Stimulated activated CD8-positive, alpha-beta memory T cell treated with anti-CD3 and anti-CD28 coated beads, Interleukin-4, amount 100 ng/mL, for 1 hour (primary cell): ENCODE data around the gene MBD4.
"Not testable (repeated sequence)": the region's sequence is repeated elsewhere in the genome, so short reads cannot be mapped to it uniquely, and the experiment has no call there.

ENCODE experiments used
- DNase-seq, 2 donors: peaks; one replicate each; pipeline ENCODE4 v3.0.0-alpha.2; 2020; ENCODE audit warnings: low read depth in 2 of 2, low spot score in 1 of 2

The MBD4 gene

DNA sequence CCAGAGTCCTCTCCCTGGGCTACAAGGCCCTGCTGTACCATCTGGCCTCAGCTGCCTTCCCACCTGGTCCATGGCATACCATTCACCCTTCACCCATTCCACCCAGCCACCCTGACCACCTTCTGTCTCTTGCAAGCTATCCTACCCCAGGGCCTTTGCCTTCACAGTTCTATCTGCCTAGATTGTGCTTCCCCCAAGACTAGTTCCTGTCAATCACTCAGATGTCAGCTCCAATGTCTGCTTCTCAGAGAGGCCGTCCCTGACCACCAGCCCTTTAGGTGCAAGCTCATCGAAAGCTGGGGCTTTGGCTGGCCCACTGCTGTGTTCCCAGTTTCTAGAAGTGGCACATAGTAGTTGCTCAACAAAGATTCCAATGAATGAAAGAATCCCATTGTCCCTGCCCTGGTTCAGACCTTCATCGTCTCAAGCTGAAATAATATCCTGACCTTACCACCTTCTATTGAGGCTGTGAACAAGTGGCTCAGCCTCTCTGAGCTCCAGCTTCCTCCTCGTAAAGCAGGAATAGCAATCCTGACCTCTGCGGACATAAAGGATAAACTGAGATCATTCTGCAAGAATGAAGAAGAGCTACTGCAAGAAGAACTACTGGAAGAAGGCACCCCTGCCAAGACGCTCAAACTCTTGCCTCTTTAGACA lies 27.1 kb downstream of the MBD4 start:
- DNase-seq, result no peak

DNA sequence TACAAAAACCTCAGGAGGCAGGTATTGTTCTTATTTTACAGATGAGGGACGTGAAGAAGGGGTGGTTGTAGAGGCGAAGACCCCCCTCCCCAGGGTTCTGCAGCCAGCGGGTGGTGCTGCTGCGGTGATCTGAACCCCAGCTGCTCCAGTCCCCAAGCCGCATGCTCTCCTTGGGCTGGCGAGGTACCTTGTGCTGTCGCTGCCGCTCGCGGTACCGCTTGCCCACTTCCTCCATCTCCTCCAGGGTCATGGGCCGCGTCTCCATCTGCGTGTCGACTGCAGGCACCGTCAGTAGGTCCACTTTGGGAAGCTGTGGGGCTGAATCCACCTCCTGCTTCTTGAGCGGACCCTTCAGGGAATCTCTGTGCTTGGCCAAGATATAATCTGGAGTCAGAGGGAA lies 28.8 kb downstream of the MBD4 start:
- DNase-seq, result no peak

DNA sequence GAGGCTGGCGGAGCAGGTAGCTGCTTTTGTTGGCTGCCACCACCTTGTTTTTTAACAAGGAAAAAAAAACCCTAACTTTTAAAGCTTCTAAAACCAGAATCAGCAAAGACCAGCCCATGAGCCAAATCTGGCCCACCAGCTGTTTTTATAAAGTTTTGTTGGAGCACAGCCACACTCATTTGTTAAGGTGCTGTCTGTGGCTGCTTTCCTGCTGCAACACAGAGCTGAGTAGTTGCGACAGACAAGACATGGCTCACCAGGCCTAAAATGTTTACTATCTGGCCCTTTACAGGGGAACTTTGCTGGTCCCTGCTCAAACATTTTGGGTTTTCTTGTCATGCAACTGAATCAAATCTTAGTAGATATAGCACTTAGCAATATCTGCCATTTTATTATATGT lies 30.2 kb downstream of the MBD4 start:
- DNase-seq, result no peak

DNA sequence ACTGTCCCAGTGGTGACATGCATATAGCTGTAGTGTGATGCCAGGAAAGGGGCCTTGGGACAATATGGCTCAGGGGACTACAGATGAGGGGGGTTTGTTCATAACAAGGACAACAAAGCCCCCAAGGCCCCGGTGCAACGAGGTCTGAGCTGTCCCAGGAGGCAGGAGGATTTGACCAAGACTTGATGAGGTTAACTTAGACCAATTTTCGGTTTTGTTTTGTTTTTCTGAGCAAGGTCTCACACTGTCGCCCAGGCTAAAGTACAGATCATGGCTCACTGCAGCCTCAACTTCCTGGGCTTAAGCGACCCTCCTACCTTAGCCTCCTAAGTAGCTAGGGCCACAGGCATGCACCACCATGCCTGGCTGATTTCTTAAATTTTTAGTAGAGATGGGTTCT lies 35.1 kb downstream of the MBD4 start:
- no peak for DNase-seq

DNA sequence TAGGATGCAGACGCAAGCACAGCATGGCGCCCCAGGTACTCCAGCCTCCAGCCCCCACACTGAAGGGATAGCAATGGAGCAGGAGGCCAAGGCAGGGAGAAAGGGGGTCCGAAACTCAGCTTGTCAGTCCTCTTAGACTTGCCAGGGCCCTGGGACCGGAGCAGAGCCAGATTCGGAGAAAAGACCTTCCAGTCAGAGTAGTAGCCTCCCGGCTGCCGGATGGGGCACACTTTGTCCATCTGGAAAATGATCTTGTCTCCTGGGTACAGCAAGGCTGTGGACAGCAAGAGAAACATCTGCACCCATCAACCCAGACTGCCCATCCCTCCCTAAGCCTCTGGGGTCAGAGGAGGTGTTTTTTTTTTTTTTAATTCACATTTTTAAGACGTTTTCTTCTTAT lies 35.6 kb downstream of the MBD4 start:
- no peak for DNase-seq

GRCh38 chr3:129403450-129403849 lies 36.3 kb downstream of the MBD4 start:
- DNase-seq, result no peak

DNA sequence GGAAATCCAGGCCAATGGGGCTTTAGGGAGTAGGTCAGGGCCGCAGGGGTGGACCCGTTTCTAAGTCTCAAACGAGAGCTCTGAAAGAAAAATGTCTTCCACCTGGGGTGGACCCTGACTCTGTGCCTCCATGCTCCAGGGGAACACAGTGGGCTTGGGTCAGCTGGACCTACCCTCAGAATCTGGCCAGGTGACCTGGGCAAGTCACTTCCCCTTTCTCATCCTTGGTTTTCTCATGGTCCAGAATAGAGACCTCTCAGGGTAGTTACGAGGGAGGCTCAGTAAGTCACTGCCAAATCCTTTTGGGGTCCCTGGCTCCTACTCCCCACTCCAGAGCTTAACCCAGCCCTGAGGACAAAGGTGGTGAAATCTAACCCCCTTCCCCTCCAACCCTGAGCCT lies 37.1 kb downstream of the MBD4 start:
- DNase-seq, result no peak

- no peak for DNase-seq
Observed at GRCh38 chr3:129402210-129402609, 37.5 kb downstream of the MBD4 start.

DNA sequence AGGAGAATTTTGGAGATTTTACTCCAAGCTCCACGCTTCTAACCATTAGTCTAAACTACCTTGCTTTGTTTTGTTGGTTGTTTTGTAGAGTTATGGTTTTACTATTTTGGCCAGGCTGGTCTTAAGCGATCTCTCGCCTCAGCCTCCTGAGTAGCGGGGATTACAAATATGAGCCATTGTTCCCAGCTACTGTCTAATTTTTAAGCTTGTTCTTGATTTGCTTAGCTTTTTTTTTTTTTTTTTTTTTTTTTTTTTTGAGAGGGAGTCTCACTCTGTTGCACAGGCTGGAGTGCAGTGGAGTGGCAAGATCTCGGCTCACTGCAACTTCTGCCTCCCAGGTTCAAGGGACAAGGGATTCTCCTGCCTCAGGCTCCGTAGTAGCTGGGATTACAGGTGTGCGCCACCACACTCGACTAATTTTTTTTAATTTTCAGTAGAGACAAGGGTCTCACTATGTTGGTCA lies 39.8 kb downstream of the MBD4 start:
- no peak for DNase-seq

DNA sequence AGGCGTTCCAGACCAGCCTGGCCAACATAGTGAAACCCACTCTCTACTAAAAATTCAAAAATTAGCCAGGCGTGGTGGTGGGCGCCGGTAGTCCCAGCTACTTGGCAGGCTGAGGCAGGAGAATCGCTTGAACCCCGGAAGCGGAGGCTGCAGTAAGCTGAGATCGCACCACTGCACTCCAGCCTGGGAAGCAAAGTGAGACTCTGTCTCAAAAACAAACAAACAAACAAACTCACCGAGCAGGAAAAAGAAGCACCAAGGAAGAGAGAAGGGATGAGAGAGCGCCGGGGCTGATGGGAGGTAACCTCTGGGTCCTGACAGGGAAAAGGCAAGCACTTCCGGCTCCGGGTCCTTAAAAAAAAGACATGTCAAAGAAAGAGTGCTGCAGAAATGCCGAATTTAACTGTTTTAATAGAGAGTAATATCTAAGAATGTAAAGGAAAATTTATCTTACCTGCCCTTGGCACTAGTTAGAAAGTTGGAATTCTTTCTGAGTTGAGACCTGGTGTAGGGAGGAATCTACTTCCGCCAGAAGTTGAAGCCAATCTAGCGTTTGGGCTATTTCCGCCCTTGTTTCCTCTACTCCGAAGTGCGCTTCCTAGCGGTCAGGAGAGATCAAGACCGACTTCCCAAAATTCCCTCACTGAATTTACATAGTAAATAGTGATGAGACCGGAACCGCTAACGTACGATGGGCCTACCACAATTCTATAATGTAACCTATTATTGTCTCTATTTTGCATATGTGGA lies 40.4 kb downstream of the MBD4 start:
- DNase-seq, result peak; percentile 38 to 41

- no peak for DNase-seq
Observed at GRCh38 chr3:129398803-129399144, 41.0 kb downstream of the MBD4 start.

GRCh38 chr3:129393760-129394564 lies 45.8 kb downstream of the MBD4 start:
- not testable (repeated sequence) for DNase-seq

DNA sequence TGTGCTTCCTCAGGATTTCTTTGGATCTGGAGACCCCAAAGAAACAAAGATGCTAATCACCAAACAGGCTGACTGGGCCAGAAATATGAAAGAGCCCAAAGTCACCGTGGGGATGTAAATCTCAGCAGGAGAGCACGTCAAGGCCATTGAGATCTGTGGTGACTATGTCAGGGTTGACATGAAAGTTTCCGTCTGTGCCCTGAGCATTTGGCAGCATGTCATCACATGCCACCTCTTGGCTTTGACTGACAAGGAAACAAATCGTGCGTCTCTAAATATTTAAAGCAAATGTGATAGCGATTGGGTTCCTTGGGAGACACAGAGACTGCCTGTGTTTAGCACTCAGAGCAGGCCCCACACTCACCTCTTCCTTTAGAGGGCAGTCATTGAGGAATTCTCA lies 46.5 kb downstream of the MBD4 start:
- no peak for DNase-seq

DNA sequence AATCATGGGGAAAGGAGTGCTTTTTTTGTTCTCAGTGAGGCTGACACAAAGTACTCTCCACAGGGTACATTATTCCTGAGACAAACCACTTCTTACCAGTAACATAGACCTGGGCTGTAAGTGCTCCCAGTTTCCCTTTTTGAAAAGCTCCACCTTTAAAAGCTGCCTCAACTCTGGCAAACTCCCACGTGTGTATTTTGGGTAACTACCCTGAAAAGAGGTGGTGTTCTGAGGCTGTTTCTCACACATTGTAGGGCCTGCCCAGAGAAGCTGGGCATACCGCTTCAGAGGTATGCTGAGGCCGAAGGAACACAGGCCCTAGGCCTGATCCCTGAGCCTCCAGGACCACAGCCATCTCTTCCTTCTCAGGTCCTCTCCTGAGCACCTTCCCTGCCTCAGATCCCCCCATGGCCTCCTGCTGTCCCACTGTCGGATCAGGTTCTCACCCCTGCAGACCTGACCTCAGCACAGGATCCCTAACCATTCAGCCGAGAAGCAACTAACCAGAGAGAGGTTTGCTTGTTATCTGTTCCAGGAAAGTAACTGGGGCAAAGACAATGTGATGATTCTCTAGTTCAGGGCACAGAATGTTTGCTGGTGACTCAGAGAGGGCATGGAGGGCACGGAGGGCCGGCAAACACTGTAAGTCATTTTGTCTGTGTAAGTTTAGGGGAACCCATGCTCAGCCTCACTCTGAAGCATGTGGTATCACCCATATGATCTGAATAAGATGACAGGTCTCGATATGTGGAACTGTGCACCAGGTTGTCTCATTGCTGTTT lies 47.5 kb downstream of the MBD4 start:
- DNase-seq, result not testable (repeated sequence)

- not testable (repeated sequence) for DNase-seq
Observed at GRCh38 chr3:129391583-129391982, 48.2 kb downstream of the MBD4 start.

DNA sequence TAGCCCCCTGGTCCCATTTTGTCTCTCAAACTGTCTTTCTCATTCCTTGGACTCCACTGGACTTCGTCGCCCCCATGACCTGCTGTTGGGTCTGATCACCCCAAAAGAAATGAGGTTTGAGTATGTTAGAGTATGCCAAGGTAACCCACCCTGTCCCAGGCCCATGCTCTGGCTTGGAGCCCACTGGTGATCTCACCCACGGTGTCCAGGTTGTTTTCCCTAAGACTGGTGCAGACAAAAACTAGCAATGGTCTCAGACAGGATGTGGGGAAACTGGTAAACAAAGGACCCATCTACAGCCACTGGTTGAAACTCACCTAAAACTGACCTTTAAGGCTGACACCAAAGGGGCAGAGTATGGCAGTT lies 50.2 kb downstream of the MBD4 start:
- no peak for DNase-seq

GRCh38 chr3:129388791-129389571 lies 50.8 kb downstream of the MBD4 start:
- DNase-seq, result not testable (repeated sequence)

- no peak for DNase-seq
Observed at GRCh38 chr3:129387487-129387886, 52.3 kb downstream of the MBD4 start.

DNA sequence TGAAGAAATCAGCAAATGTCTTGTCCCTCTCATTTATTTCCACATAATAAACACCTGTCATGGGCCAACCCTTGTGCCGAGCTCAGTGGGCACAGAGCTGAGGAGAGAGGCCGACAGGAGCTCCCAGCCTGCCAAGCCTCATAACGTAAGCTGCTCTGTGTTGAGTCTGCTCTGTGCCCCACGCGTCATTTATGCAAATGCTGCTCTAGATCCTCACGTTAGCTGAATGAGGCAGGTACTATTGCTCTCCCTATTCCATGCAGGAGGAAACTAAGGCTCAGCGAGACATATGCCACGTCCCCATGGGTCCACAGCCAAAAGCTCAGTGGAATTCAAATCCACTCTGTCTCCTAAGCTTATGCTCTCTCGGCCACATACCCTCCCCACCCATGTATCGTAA lies 52.8 kb downstream of the MBD4 start:
- no peak for DNase-seq

GRCh38 chr3:129385507-129385906 lies 54.2 kb downstream of the MBD4 start:
- not testable (repeated sequence) for DNase-seq
